Measurements from ENCODE around the gene RMDN3. TPM values are rescaled to one million over a fixed set of nuclear protein-coding genes. Genes with fewer than 3 reads are reported as not detected.

RMDN3 gene
- total RNA-seq, 2 donors from 2014 or later: 12.4 to 14.4 TPM

- H3K9me3 ChIP-seq: no peaks in the 10 kb centered on the region
- no peak for DNase-seq (ENCODE audit: low spot score)
- peaks cover 42% of the 10 kb centered on the region for H3K36me3 ChIP-seq
- TF ChIP-seq CTCF (IDR thresholded peaks at IDR 0.05): no peak
- no peak overlapping the region for H3K4me3 ChIP-seq
- H3K4me1 ChIP-seq: peaks cover 0 to 19% of the 10 kb centered on the region in 2 donors
- no peaks in the 10 kb centered on the region for H3K27me3 ChIP-seq
- H3K27ac ChIP-seq: no peak overlapping the region
Observed at GRCh38 chr15:40772014-40772413, 17.0 kb upstream of the RMDN3 start.

- Histone ChIP-seq H3K4me1 (peaks cover 0 to 19% of the 10 kb centered on the region in 2 donors), H3K27ac (no peak overlapping the region), H3K27me3 (no peaks in the 10 kb centered on the region), H3K36me3 (peaks cover 37% of the 10 kb centered on the region), H3K4me3 (no peak overlapping the region), H3K9me3 (no peaks in the 10 kb centered on the region)
- no peak for TF ChIP-seq CTCF (IDR thresholded peaks at IDR 0.05)
- DNase-seq (ENCODE audit: low spot score): no peak
Observed at GRCh38 chr15:40771242-40771641, 16.2 kb upstream of the RMDN3 start.

GRCh38 chr15:40770147-40770721 lies 15.2 kb upstream of the RMDN3 start:
- Histone ChIP-seq H3K4me3 (no peak overlapping the region), H3K27me3 (no peaks in the 10 kb centered on the region), H3K27ac (peak overlapping the region in 1 of 2 donors; percentile 16), H3K9me3 (no peaks in the 10 kb centered on the region), H3K4me1 (peaks cover 0 to 25% of the 10 kb centered on the region in 2 donors), H3K36me3 (peaks cover 28% of the 10 kb centered on the region)
- TF ChIP-seq CTCF (IDR thresholded peaks at IDR 0.05): no peak
- DNase-seq (ENCODE audit: low spot score): no peak

- Histone ChIP-seq H3K4me1 (peaks cover 0 to 30% of the 10 kb centered on the region in 2 donors), H3K4me3 (no peak within 1 kb of the TSS), H3K9me3 (no peaks in the 10 kb centered on the region), H3K27me3 (no peaks in the 10 kb centered on the region), H3K36me3 (peaks cover 20% of the 10 kb centered on the region), H3K27ac (peak within 1 kb of the TSS in 1 of 2 donors; percentile 16)
- no peak for DNase-seq (ENCODE audit: low spot score)
- no peak for TF ChIP-seq CTCF (IDR thresholded peaks at IDR 0.05)
Observed at GRCh38 chr15:40769274-40770146, 14.5 kb upstream of the RMDN3 start, which contains the start of gene C15orf62. C15orf62 (plus strand) TSS chr15:40769980; CDS start chr15:40770496, 516 bp downstream.

GRCh38 chr15:40768521-40769273 lies 13.6 kb upstream of the RMDN3 start:
- Histone ChIP-seq H3K27me3 (no peaks in the 10 kb centered on the region), H3K36me3 (peaks cover 12% of the 10 kb centered on the region), H3K4me1 (peaks cover 0 to 36% of the 10 kb centered on the region in 2 donors), H3K9me3 (no peaks in the 10 kb centered on the region), H3K4me3 (no peak overlapping the region), H3K27ac (no peak overlapping the region)
- no peak for DNase-seq (ENCODE audit: low spot score)
- TF ChIP-seq CTCF (IDR thresholded peaks at IDR 0.05): no peak
